Neural progenitor cell (in vitro differentiated cells): ENCODE data around the gene RELL1.

ENCODE experiments used
- CTCF ChIP-seq: fragments of 200-600 bp; sonication (generic); IDR thresholded peaks from 2 replicates; pipeline ENCODE4 v1.5.1; 2017; ENCODE audit warnings: antibody characterized with exemption, mild to moderate bottlenecking
- EZH2phosphoT487 ChIP-seq: fragments of 200-600 bp; sonication (generic); IDR thresholded peaks from 2 replicates; pipeline ENCODE4 v1.6.1; 2017; ENCODE audit warnings: antibody characterized with exemption

DNA sequence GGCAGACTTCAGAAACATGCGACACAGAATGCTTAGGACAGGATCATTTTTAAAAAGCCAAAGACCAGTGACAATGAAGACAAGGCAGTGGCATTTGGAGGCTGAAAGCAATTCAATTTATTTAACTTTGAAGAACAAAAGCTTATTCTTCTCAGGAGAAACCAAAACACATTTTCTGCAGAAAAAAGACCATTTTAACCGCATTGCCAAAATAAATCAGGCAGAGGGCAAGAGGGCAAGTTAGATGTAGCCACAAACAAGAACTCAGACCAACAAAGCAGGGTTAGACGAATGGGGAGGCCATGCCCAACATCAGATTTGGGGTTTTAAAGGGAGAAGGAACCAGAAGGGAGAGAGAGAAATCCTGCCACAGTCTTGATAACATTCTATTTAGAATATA lies 58.9 kb downstream of the RELL1 start:
- TF ChIP-seq CTCF (no peak), EZH2phosphoT487 (no peak)
